Stimulated activated CD8-positive, alpha-beta memory T cell treated with anti-CD3 and anti-CD28 coated beads, Interleukin-4, amount 100 ng/mL, for 4 hours (primary cell): ENCODE data around the gene UBQLN4.
A peak's percentile ranks its signal among the peaks of the same experiment; 100 is the strongest.

Source experiments
- DNase-seq, 2 donors: peaks; one replicate each; pipeline ENCODE4 v3.0.0-alpha.2; 2020; ENCODE audit warnings: low read depth in 2 of 2, low spot score in 1 of 2

The UBQLN4 gene

DNA sequence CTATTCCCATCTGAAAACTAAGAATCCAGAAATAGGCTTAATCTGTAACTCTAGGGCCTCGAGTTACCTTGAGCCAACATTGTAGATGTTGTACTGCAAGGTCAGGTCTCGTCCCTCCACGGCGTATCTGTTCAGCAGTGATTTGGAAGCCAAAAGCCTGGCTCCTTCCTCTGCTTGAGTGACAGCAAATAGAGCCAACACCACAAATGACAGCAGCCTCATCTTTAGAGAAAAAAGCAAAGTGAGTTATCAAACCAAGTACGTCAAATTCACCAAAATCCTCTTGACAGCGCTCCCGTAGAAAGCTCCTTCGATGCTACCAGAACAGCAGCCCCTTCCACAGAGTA is 33.7 kb downstream of the UBQLN4 start:
- DNase-seq, result no peak

DNA sequence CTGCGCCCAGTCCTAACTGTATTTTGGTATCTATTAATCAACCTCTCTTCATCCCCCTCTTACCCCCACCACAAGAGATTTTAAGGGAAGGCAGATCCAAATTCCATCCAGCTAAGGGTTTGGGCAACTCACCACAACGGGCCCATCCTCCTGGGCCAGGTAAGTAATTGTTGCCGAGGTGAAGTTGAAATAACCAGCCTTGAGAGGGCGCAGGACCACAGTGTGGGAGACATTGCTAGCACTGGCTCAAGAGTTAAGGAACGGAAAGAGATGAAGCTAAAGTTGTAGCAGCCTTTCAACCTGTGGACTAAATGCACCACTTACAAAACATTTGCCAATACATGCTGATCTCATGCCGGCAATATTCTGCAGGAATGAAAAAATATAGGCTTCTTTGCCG is 38.8 kb downstream of the UBQLN4 start:
- no peak for DNase-seq

DNA sequence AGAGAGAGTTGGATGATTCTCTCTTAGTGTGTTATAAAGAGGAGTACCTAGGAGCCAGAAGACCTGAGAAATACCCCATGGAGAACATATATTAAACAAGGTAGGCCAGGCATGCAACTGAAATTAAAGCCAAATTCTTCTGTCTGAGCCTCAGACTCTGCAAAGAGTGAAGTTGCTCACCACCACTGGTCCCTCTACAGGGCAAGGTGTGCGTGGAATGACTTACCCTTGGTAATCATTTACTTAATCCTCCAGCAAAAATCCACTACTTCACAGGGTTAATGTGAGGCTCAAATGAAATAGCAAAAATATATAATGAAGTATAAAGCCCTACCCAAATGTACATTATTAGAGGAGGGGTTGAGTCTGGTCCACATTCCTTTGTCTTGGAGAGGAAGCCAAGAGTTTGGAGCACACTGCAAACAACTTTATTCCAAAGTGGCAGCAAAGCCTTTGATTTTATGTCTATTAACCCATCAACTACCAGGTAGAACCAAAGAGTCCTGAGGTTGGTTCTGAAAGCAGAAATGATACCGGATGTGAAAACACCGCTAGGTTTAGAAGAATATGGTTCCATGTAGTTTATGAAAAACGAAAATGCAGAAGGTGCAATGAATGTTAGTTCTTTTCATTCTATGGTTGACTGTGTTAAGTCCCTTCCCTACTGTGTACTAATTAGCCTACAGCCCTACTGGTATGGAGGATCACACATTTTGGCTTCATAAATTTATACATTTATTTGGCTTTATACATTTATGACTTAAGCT is 41.4 kb downstream of the UBQLN4 start:
- DNase-seq, result no peak

DNA sequence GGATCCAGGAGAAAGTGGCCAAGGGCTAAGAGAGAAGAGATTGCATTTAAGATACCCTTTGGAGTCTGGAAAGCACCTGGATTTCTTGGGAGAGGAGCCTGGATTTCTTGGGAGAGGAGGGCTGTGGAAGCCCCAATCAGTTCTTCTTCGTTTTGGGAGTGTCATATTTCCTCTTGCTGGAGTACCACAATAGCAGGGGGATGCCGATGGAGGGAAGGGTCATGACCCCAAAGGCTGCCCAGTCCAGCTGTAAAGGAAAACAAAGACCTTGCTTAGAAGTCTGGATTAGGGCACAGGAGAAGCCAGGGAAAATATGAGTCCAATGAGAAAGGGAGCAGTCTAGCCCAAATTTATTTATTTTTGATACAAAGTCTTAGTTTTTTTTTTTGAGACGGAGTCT is 44.2 kb downstream of the UBQLN4 start:
- no peak for DNase-seq

DNA sequence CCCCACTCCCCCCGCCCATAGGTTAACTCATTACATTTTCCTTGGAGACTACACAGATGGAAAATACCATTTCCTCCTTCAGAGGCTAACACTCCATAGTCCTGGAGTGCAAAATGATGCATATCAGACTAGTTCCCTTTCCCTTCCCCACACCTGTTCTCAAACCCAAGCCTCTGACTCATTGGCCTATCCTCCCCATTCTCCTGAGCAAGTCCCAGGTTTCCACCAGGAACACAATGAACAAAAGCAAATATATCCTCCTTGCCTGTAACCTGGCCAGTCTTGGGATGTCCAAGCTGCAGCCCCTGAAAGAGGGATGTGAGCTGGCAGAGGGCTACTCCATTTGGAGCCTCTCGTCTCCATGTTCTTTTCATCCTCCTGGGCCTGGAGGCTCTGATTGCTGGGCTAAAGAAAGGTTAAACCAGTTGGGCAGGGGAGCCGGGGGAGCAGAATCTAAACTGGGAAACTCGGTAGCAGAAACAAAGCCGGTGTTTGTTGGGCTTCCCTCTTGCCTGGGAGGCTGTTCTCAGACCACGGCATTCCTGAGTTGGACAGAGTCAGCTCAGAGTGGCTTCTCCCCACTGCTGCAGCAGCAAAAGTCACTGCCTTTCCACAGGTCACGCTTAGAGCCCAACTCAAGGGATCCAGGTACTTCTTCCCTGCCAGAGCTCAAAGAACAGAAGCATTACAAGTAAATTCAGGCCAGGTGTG is 46.8 kb downstream of the UBQLN4 start:
- DNase-seq, result no peak

DNA sequence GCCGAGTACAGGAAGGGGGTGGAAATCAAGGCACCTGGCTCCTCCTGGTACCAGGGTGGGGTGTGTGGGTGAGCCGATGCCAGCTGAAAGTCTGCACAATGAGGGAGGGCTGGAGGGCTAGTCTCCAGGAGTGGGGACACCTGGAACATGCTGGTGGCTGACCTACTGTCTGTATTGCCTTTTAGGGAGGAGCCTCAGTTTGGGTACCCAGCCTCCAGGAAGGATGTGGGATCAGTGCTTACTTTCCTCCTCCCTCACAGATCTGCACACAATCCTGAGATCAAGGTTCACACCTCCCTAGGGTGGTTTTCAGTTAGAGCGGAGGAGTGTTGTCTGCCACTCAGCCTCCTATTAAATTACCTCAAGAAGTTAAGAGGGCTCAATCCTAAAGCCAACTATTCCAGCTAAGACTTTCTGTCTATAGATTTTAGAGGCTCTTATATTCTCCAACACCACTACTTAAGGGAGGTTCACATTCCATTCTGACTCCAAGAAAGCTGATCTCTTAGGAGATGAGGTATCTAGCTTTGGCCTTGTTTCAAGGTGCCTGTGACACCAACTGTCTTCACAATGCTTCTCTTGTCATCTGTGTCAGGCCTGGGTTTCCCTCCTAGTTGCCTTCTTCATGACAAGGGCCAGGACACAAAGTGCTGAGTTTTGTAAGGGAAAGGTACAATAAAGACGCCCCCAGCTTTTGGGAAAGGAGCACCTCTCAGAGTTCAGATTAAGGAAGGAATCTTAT is 48.6 kb downstream of the UBQLN4 start:
- no peak for DNase-seq

DNA sequence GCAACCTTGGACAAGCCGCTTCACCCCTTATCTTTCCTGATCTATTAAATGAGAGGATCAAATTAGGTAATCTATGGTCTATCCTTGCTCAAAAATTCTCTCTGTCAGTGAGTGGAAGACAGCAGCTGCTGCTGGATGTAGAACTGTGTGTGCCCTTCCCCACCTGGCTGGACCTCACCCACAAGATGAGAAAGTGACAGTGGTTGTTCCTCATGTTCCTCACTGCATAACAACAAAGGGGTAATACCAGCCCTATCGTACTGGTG is 49.7 kb downstream of the UBQLN4 start:
- no peak for DNase-seq

DNA sequence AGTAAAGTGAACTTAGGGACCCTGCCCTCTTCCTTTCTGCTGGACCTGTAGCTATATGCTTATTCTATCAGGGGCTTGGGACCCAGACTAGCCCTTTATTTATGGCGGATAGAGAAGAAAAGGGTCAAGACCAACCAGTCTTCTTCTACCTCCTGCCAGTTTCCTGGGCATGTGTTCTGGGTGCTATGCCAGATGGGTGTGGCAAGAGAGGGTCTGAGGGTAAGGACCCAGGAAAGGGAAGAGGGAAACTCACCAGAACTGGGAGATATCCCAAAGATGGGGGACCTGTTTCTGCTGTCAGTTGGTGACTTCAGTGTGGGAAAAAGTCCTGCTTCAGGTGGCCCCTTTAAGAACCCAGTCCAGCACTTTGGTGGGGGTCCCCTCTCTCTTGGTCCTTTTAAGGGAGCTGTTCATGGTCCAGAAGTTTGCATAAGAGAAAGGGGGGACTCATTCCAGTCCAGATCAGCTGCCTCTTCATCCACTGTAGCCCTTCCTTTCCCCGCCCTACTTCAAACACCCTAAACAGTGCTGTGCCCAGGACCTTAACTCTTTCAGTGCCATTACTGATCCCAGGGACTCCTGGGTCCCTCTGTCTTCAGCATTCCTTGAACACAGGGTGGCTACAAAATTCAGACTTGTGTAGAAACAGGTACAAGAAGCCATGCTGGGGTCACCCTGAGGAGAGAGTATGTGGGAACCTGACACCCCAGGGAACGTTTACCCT is 51.2 kb downstream of the UBQLN4 start:
- DNase-seq, result no peak

DNA sequence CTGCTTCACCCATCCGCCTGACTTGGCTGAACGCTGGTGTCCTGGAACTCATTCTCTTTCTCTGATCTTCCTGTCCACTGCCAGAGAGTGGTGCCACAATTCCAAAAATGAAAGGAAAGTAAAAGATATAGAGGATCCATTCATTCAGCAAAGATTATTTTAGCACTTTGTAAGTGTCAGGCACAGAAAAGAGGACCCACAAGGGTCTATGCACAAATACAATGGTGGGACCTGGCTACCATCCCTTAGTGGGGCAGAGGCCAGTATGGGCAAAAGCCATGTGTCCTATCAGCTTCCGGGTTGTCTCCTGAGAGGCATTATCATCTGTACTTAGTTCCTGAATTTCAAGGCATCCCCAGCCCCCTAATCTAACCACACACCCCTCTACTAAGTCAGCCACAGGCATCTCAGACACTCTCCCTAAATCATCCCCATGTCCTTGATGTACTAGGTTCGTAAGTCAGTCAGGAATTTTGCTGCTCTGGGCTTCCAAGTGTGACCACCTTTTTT is 51.9 kb downstream of the UBQLN4 start:
- DNase-seq, result no peak

DNA sequence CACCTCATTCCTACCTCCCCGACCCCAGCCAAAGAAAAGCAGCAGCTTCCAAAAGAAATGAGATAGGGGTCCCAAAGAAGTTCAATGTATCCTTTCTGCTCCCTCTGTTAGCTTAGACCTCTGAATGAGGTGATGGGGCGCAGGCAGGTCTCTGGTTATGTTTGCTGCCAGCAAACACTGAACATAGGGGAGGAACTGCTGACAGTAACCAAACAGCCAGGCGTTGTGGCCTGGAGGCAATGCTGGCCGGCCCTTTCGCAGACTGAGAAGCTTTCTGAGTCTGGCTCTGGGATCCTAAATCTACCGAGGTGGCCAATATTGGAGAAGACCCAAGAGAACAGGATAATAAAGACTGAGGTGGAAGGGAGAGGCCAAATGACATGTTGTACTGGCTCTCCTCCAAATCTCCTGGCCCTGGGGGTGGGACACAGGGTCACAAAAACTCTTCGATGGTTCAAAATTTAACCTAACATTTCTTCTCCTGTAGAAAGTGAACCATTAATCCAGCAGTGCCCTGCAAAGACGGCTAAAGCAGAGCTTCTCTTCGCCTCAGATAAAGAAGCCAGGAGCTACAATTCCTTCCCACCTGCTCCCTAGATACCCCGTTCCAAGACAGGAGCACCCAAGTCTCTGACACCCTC is 52.5 kb downstream of the UBQLN4 start:
- no peak for DNase-seq

DNA sequence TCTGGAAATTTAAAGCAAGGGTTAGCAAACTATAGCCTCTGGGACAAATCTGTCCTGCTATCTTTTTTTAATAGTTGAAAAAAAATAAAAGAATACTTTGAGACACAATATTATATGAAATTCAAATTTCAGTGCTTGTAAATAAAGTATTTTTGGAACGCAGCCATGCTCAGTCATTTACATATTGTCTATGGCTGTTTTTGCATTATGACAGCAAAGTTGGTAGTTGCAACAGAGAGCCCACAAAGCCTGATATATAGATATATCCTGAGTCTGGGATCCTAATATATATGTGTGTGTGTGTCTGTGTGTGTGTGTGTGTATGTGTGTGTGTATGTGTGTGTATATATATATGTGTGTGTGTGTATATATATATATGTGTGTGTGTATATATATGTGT is 53.6 kb downstream of the UBQLN4 start:
- no peak for DNase-seq

DNA sequence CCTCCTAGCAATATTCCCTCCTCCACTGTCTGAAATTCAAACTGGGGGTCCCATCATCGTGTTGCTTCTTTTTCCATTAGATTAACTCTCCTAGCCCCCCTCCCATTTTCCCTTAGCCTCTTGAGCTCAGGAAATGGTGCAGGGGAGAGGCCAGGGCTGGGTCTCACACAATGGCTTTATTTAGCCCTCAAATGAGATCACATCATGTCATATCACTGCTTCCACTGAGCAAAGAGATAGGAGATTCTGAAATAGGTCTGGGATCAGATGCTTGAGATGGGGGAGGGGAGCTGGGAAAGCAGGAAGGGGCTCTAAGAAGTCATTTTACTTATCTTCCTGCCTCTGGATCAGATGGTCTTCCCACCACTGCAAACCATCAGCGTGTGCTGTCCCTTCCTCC is 57.4 kb downstream of the UBQLN4 start:
- no peak for DNase-seq

DNA sequence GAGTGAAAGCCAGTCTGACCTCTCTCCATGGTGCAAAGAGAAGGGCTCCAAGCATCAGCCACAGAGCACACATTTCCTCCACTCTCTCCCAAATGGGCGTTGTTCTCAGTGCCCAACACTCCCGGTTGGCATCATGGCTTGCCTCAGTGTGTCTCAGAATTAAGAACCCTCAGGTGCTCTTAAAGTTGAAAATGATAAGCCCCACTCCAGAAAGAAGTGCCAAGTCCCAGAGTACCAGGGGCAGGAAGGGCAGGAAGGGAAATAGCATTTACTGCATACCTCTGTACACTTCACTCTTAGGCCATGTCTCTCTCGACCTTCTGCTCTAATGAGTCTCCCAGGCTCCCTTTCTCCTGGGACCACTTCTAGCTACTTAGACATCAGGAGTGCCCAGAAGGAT is 60.0 kb downstream of the UBQLN4 start:
- DNase-seq, result no peak

DNA sequence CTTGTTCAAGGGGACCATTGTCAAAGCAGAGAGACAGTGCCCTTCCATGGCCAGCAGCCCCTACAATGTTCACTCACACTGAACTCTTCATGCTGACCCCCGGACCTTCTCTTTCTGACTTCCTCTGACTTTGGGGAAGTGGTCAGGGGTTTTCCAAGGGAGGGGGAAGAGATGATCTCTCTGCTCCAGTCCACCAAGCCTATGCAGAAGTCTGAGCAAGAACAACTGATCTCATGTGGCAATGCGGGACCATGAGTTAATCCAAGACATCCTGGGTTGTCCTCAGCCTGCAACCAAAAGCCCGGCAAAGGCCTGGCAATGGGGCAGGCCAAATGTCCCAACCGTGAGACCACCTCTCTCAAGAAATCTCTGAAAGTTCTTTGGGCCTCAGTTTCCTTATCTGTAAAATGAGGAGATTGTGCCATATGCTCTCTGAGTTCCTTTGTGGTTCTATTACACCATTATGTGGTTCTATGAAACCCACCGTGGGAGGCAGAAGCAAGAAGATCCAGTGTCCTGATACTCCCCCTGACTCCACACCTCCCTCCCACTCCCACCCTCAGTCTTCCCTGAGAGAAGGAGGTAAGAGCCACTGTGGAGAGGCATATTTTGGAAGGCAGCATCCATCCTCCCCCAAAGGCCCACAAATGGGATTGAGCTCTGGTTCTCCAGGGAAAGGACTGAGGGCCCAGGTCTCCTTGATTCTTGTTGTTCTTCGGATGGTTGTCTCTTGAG is 63.4 kb downstream of the UBQLN4 start:
- DNase-seq, result no peak

DNA sequence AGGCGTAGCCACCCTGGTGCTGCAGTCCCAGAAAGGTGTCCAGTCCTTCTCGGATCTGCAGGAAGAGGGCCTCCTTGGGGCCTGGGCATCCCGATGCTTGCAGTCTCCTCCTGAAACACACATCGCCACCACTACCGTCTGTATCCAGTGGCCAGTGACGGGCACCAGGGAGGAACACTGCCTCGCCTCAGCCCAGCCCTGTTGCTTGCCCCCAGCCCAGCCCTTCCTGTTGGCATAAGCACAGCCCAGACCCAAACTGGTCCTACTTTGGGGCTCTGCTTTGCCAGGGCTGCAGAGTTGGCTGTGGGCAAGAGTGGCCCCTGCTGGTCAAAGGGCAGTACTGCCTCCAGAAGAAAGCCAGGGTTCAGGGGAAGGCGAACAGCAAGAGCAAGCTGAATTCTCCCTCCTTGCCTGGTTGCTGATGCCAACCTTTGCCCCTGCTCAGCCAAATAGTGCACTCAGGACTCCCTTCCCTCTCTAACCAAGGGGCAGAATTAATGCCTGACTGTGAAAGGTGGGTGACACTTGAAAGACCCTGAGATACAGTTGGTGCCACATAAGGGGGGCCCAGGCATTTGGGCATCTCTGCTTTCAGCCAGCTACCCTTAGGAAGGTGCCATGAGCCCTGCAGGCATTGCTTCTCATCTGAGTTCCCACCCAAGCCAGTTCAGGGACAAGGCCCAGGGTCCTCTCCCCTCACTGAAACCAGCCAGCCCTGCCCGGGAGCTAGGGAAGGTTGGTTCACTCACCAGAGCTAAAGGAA is 64.2 kb downstream of the UBQLN4 start:
- DNase-seq, result peak in 1 of 2 donors; percentile 53
